HepG2 (cell line): ENCODE results near the gene QKI. TPM values are rescaled to one million over a fixed set of nuclear protein-coding genes. Genes with fewer than 3 reads are reported as not detected.
A peak's percentile ranks its signal among the peaks of the same experiment; 100 is the strongest.

Experiments
- AKAP8 ChIP-seq: sonication (generic); formaldehyde crosslinking; IDR thresholded peaks from 2 replicates; pipeline ENCODE4 v1.5.1; 2020; ENCODE audit warnings: mild to moderate bottlenecking, missing genetic modification reagents
- ATAD3A ChIP-seq: sonication (generic); formaldehyde crosslinking; IDR thresholded peaks from 2 replicates; pipeline ENCODE4 v1.4.0; 2020; ENCODE audit warnings: missing genetic modification reagents
- ERF ChIP-seq: IDR thresholded peaks from 2 replicates; pipeline ENCODE4 v1.6.1; 2018; ENCODE audit warnings: missing biosample characterization, missing genetic modification reagents
- FOXA1 ChIP-seq, 2 experiments: fragments of 450-650 bp in 1 of 2; sonication (generic) in 1 of 2; formaldehyde crosslinking in 1 of 2; IDR thresholded peaks; 2 replicates each; pipeline versions ENCODE4 v1.4.0 to v1.6.1; 2016 to 2020; ENCODE audit warnings: missing genetic modification reagents in 1 of 2
- GATA4 ChIP-seq: sonication (generic); IDR thresholded peaks from 2 replicates; pipeline ENCODE4 v1.6.1; 2016; ENCODE audit warnings: antibody characterized with exemption, low read depth, borderline replicate concordance
- HDAC2 ChIP-seq: sonication (generic); formaldehyde crosslinking; IDR thresholded peaks from 2 replicates; pipeline ENCODE4 v1.4.0; 2020; ENCODE audit warnings: missing genetic modification reagents
- HNF4A ChIP-seq: sonication (generic); formaldehyde crosslinking; IDR thresholded peaks from 2 replicates; pipeline ENCODE4 v1.4.0; 2020; ENCODE audit warnings: missing genetic modification reagents
- KMT2A ChIP-seq: sonication (generic); formaldehyde crosslinking; IDR thresholded peaks from 2 replicates; pipeline ENCODE4 v1.4.0; 2020; ENCODE audit warnings: missing genetic modification reagents
- MTA1 ChIP-seq: sonication (generic); formaldehyde crosslinking; IDR thresholded peaks from 2 replicates; pipeline ENCODE4 v1.4.0; 2020; ENCODE audit warnings: missing genetic modification reagents, mild to moderate bottlenecking, borderline replicate concordance
- PHF5A ChIP-seq: IDR thresholded peaks from one replicate; pipeline ENCODE4 v1.6.1; 2018; ENCODE audit warnings: low read depth, missing genetic modification reagents; ENCODE audit not compliant: unreplicated experiment
- SOX5 ChIP-seq: IDR thresholded peaks from 2 replicates; pipeline ENCODE4 v1.6.1; 2016; ENCODE audit warnings: borderline replicate concordance
- SRSF4 ChIP-seq: fragments of 200-400 bp; formaldehyde crosslinking; IDR thresholded peaks from one replicate; pipeline ENCODE4 v1.6.1; 2018; ENCODE audit warnings: mild to moderate bottlenecking, low read depth, low read length, moderate library complexity; ENCODE audit not compliant: poor library complexity, severe bottlenecking
- TCF12 ChIP-seq, 2 experiments: fragments of 450-650 bp in 1 of 2; sonication (generic) in 1 of 2; formaldehyde crosslinking in 1 of 2; IDR thresholded peaks; 2 replicates each; pipeline versions ENCODE4 v1.6.1 to v1.8.0; 2017 to 2022; ENCODE audit warnings: antibody characterized with exemption in 1 of 2, mild to moderate bottlenecking in 1 of 2, missing genetic modification reagents in 1 of 2, moderate library complexity in 1 of 2
- ZFP1 ChIP-seq: IDR thresholded peaks from 2 replicates; pipeline ENCODE4 v1.6.1; 2016
- ZNF24 ChIP-seq: fragments of 450-650 bp; IDR thresholded peaks from 2 replicates; pipeline ENCODE4 v1.6.1; 2017; ENCODE audit warnings: antibody characterized with exemption, mild to moderate bottlenecking
- ZNF430 ChIP-seq: sonication (generic); formaldehyde crosslinking; IDR thresholded peaks from 2 replicates; pipeline ENCODE4 v1.9.0; 2021; ENCODE audit warnings: mild to moderate bottlenecking, missing genetic modification reagents
- ZNF704 ChIP-seq: sonication (generic); formaldehyde crosslinking; IDR thresholded peaks from 2 replicates; pipeline ENCODE4 v1.8.1; 2023; ENCODE audit warnings: mild to moderate bottlenecking, inconsistent platforms, moderate library complexity, missing genetic modification reagents, borderline replicate concordance
- ZNF747 ChIP-seq: sonication (generic); formaldehyde crosslinking; IDR thresholded peaks from 2 replicates; pipeline ENCODE4 v1.8.1; 2023; ENCODE audit warnings: missing genetic modification reagents, mild to moderate bottlenecking, borderline replicate concordance
- ZNF775 ChIP-seq: sonication (generic); formaldehyde crosslinking; IDR thresholded peaks from 2 replicates; pipeline ENCODE4 v1.4.0; 2020; ENCODE audit warnings: missing genetic modification reagents, mild to moderate bottlenecking, moderate library complexity, borderline replicate concordance
- polyA plus RNA-seq, 8 experiments: library from polyadenylated mRNA; depleted of rRNA in 3 of 8; stranded (reverse) in 7 of 8; unstranded in 1 of 8; fragments of >200 nt; fragmentation: Illumina TruSeq in 4 of 8; extraction: Trizol in 4 of 8; gene quantifications; 2 replicates each; pipeline versions ENCODE4 v1.2.1 to v1.2.3, GENCODE V29; 2011 to 2016; ENCODE audit warnings: low read depth in 4 of 8, missing spikeins in 1 of 8, mixed read lengths in 1 of 8; ENCODE audit not compliant: insufficient read depth in 1 of 8
- total RNA-seq, 5 experiments: library from RNA; depleted of rRNA; stranded (reverse); fragments of >200 nt; fragmentation: Illumina TruSeq; extraction: Trizol; gene quantifications; 2 replicates each; pipeline ENCODE4 v1.2.3, GENCODE V29; 2016; ENCODE audit warnings: low read depth in 1 of 5
- TF ChIP-seq, protein P1 (sequence below): sonication (generic); formaldehyde crosslinking; IDR thresholded peaks from 2 replicates; pipeline ENCODE4 v1.9.0; 2021; ENCODE audit warnings: missing genetic modification reagents, mild to moderate bottlenecking, borderline replicate concordance
- TF ChIP-seq, protein P2 (sequence below): fragments of 450-650 bp; IDR thresholded peaks from 2 replicates; pipeline ENCODE4 v1.6.1; 2016
- TF ChIP-seq, protein P3 (sequence below): sonication (generic); formaldehyde crosslinking; IDR thresholded peaks from 2 replicates; pipeline ENCODE4 v1.4.0; 2020; ENCODE audit warnings: missing genetic modification reagents

QKI gene
- total and polyA plus RNA-seq, 2 of the 13 experiments (the other 11 are each of a cell fraction or from before 2014, with no cell fraction given): 136 to 137 TPM

- TF ChIP-seq ZNF24 (no peak), MTA1 (CRISPR knock-in tag) (no peak), SRSF4 (no peak), GATA4 (no peak), PHF5A (CRISPR knock-in tag) (no peak), SOX5 (CRISPR knock-in tag) (peak; percentile 24; the same call in 1 of the 2 replicates), TCF12 (IDR thresholded peaks at IDR 0.05) (no peak), TCF12 (CRISPR knock-in tag; IDR thresholded peaks at IDR 0.05) (no peak), ZNF775 (CRISPR knock-in tag) (0 out of 2 replicates have a peak, but pooled peaks have one; percentile 23), ZNF747 (CRISPR knock-in tag) (peak; percentile 52; the same call in 1 of the 2 replicates), ERF (CRISPR knock-in tag) (no peak), AKAP8 (no peak), ZNF430 (CRISPR knock-in tag) (no peak), FOXA1 (IDR thresholded peaks at IDR 0.05) (no peak), FOXA1 (CRISPR knock-in tag; IDR thresholded peaks at IDR 0.05) (no peak), HDAC2 (CRISPR knock-in tag) (no peak), KMT2A (CRISPR knock-in tag) (peak; percentile 52; the same call in 1 of the 2 replicates), HNF4A (CRISPR knock-in tag) (no peak), ATAD3A (no peak), ZFP1 (CRISPR knock-in tag) (0 out of 2 replicates have a peak, but pooled peaks have one; percentile 50), ZNF704 (no peak)
- TF ChIP-seq, protein P1, sequence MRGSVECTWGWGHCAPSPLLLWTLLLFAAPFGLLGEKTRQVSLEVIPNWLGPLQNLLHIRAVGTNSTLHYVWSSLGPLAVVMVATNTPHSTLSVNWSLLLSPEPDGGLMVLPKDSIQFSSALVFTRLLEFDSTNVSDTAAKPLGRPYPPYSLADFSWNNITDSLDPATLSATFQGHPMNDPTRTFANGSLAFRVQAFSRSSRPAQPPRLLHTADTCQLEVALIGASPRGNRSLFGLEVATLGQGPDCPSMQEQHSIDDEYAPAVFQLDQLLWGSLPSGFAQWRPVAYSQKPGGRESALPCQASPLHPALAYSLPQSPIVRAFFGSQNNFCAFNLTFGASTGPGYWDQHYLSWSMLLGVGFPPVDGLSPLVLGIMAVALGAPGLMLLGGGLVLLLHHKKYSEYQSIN (CRISPR knock-in tag): no peak
- TF ChIP-seq, protein P2, sequence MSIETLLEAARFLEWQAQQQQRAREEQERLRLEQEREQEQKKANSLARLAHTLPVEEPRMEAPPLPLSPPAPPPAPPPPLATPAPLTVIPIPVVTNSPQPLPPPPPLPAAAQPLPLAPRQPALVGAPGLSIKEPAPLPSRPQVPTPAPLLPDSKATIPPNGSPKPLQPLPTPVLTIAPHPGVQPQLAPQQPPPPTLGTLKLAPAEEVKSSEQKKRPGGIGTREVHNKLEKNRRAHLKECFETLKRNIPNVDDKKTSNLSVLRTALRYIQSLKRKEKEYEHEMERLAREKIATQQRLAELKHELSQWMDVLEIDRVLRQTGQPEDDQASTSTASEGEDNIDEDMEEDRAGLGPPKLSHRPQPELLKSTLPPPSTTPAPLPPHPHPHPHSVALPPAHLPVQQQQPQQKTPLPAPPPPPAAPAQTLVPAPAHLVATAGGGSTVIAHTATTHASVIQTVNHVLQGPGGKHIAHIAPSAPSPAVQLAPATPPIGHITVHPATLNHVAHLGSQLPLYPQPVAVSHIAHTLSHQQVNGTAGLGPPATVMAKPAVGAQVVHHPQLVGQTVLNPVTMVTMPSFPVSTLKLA: no peak
- TF ChIP-seq, protein P3, sequence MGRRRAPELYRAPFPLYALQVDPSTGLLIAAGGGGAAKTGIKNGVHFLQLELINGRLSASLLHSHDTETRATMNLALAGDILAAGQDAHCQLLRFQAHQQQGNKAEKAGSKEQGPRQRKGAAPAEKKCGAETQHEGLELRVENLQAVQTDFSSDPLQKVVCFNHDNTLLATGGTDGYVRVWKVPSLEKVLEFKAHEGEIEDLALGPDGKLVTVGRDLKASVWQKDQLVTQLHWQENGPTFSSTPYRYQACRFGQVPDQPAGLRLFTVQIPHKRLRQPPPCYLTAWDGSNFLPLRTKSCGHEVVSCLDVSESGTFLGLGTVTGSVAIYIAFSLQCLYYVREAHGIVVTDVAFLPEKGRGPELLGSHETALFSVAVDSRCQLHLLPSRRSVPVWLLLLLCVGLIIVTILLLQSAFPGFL (CRISPR knock-in tag): no peak
Observed at GRCh38 chr6:163416557-163417253, 2.2 kb downstream of the QKI start (continued).
